Liver (tissue), 3 donors: ENCODE data around the gene DST.

Source experiments
- TF ChIP-seq, protein P1 (sequence below): fragments of 150-350 bp; IDR thresholded peaks from 2 replicates; pipeline ENCODE4 v1.5.1; 2017; ENCODE audit warnings: improper control_type of control experiment, low read depth, low read length; ENCODE audit not compliant: missing input control
- TF ChIP-seq, protein P2 (sequence below): IDR thresholded peaks from 2 replicates; pipeline ENCODE4 v1.6.1; 2016; ENCODE audit warnings: antibody characterized with exemption
- TF ChIP-seq, protein P3 (sequence below): IDR thresholded peaks from 2 replicates; pipeline ENCODE4 v1.6.1; 2016; ENCODE audit warnings: antibody characterized with exemption
- donor health status: healthy.
- donor health status: healthy.

DNA sequence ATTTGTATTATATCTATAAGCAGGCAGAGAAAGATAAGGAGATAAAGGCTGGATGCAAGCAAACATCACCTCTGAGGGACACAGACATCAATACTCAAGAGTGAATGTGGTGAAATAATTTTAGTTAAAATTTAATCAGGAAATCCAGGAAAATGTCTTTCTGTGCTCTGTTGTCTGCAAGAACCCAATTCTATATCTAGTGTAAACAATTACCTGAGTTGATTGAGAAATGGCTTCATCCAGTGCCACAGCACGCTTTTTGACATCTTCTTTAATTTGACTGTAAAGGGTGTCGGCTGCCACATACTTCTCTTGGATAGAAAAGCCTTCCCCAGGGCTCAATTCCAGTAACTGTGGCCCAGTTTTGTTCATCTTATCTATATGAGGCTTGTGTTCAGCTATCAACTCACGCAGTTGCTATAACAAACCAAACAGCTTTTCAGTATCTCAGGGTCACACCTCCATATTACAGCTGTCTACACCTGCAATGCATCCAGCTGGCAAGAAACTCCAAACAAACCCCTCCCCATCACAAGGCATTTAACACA is 131.6 kb downstream of the DST start:
- TF ChIP-seq, protein P1, sequence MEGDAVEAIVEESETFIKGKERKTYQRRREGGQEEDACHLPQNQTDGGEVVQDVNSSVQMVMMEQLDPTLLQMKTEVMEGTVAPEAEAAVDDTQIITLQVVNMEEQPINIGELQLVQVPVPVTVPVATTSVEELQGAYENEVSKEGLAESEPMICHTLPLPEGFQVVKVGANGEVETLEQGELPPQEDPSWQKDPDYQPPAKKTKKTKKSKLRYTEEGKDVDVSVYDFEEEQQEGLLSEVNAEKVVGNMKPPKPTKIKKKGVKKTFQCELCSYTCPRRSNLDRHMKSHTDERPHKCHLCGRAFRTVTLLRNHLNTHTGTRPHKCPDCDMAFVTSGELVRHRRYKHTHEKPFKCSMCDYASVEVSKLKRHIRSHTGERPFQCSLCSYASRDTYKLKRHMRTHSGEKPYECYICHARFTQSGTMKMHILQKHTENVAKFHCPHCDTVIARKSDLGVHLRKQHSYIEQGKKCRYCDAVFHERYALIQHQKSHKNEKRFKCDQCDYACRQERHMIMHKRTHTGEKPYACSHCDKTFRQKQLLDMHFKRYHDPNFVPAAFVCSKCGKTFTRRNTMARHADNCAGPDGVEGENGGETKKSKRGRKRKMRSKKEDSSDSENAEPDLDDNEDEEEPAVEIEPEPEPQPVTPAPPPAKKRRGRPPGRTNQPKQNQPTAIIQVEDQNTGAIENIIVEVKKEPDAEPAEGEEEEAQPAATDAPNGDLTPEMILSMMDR, result no peak
- TF ChIP-seq, protein P2, sequence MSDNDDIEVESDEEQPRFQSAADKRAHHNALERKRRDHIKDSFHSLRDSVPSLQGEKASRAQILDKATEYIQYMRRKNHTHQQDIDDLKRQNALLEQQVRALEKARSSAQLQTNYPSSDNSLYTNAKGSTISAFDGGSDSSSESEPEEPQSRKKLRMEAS, result peak; percentile 69
- TF ChIP-seq, protein P3, sequence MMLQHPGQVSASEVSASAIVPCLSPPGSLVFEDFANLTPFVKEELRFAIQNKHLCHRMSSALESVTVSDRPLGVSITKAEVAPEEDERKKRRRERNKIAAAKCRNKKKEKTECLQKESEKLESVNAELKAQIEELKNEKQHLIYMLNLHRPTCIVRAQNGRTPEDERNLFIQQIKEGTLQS, result no peak
